DOHH2 (cell line): ENCODE data around the gene MMP14.
A peak's percentile ranks its signal among the peaks of the same experiment; 100 is the strongest.
"Not testable (repeated sequence)": the region's sequence is repeated elsewhere in the genome, so short reads cannot be mapped to it uniquely, and the experiment has no call there.

Source experiments
- H3F3A ChIP-seq: fragments of 200-600 bp; sonication (generic), shearing (Covaris generic); 2 replicates; pipeline ENCODE4 v1.6.0; 2016; ENCODE audit warnings: antibody characterized with exemption, mild to moderate bottlenecking; ENCODE audit not compliant: control insufficient read depth, insufficient read depth
- H3K27ac ChIP-seq: fragments of 200-600 bp; sonication (generic); 2 replicates; pipeline ENCODE4 v1.5.1; 2014; ENCODE audit warnings: low read depth, mild to moderate bottlenecking, low read length, moderate library complexity
- H3K27me3 ChIP-seq: fragments of 200-600 bp; sonication (generic); 2 replicates; pipeline ENCODE4 v1.6.1; 2014; ENCODE audit warnings: mild to moderate bottlenecking, low read length, mixed read lengths; ENCODE audit not compliant: control insufficient read depth
- H3K36me3 ChIP-seq: fragments of 200-600 bp; sonication (generic); 2 replicates; pipeline ENCODE4 v1.6.1; 2014; ENCODE audit warnings: mild to moderate bottlenecking, low read length, moderate library complexity, mixed read lengths; ENCODE audit not compliant: control insufficient read depth
- H3K4me1 ChIP-seq: fragments of 200-600 bp; sonication (generic); 2 replicates; pipeline ENCODE4 v1.6.1; 2014; ENCODE audit warnings: mild to moderate bottlenecking, low read length, mixed read lengths; ENCODE audit not compliant: control insufficient read depth
- H3K4me2 ChIP-seq: fragments of 200-600 bp; sonication (generic); 2 replicates; pipeline ENCODE4 v1.6.0; 2014; ENCODE audit warnings: mild to moderate bottlenecking, low read length, moderate library complexity
- H3K4me3 ChIP-seq: fragments of 200-600 bp; sonication (generic); 2 replicates; pipeline ENCODE4 v1.5.1; 2014; ENCODE audit warnings: mild to moderate bottlenecking, low read length, mixed read lengths
- H3K79me2 ChIP-seq: fragments of 200-600 bp; sonication (generic); 2 replicates; pipeline ENCODE4 v1.6.1; 2014; ENCODE audit warnings: mild to moderate bottlenecking, low read length, mixed read lengths; ENCODE audit not compliant: control insufficient read depth
- H3K9me2 ChIP-seq: fragments of 200-600 bp; sonication (generic); replicated peaks from 2 replicates; pipeline ENCODE4 v1.6.1; 2014; ENCODE audit warnings: mild to moderate bottlenecking, low read length, mixed read lengths; ENCODE audit not compliant: control insufficient read depth
- H3K9me3 ChIP-seq: fragments of 200-600 bp; sonication (generic); 2 replicates; pipeline ENCODE4 v1.6.1; 2014; ENCODE audit warnings: antibody characterized with exemption, low read length, mixed read lengths; ENCODE audit not compliant: control insufficient read depth, insufficient read depth
- H4K20me1 ChIP-seq: fragments of 200-600 bp; sonication (generic); 2 replicates; pipeline ENCODE4 v1.6.0; 2014; ENCODE audit warnings: low read depth, mild to moderate bottlenecking, antibody characterized with exemption, low read length, moderate library complexity; ENCODE audit not compliant: control insufficient read depth, insufficient read depth
- EZH2phosphoT487 ChIP-seq: fragments of 200-600 bp; sonication (generic); IDR thresholded peaks from 2 replicates; pipeline ENCODE4 v1.6.1; 2017; ENCODE audit warnings: borderline replicate concordance, mild to moderate bottlenecking, antibody characterized with exemption, low read length, moderate library complexity, mixed read lengths
- TF ChIP-seq, protein P1 (sequence below): fragments of 200-600 bp; sonication (generic); IDR thresholded peaks from one replicate; pipeline ENCODE4 v1.5.1; 2014; ENCODE audit warnings: antibody characterized with exemption, mild to moderate bottlenecking, low read depth, low read length; ENCODE audit not compliant: poor library complexity, severe bottlenecking

Gene MMP14

DNA sequence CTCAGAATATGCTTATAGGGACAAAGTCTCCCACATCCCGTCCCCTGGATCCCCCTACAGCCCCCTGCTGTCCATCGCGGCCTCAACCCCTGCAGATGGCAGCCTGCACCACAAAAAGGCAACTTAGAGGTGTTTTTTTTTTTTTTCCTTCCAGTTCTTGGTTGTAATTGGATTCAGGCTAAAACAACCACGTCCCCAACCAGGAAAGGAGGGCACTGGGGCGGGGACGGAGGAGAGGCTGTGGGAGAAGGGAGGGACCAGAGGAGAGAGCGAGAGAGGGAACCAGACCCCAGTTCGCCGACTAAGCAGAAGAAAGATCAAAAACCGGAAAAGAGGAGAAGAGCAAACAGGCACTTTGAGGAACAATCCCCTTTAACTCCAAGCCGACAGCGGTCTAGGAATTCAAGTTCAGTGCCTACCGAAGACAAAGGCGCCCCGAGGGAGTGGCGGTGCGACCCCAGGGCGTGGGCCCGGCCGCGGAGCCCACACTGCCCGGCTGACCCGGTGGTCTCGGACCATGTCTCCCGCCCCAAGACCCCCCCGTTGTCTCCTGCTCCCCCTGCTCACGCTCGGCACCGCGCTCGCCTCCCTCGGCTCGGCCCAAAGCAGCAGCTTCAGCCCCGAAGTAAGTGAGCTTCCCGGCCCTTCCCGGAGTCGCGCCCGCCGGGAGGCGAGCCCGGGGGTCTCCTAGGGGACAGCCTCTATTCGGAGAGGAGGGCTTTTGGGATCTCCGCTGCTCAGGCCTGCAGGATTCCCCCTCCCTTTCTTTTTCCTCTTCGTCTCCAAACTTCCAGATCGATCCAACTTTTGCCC is at the start of gene MMP14:
Gene MMP14, plus strand, starts transcription at position 285 of the 813 bp plus-strand sequence. Its CDS starts 233 bp downstream, at position 518.
- Histone ChIP-seq H3K4me1 (peaks cover 10% of the 10 kb centered on the region), H3F3A (peaks cover 10% of the 10 kb centered on the region), H3K27me3 (no peaks in the 10 kb centered on the region), H3K36me3 (peaks cover 46% of the 10 kb centered on the region), H3K79me2 (peaks cover 6% of the 10 kb centered on the region), H3K27ac (no peak within 1 kb of the TSS), H3K9me3 (no peaks in the 10 kb centered on the region), H3K4me3 (no peak within 1 kb of the TSS), H3K4me2 (no peak within 1 kb of the TSS), H3K9me2 (no peaks in the 10 kb centered on the region), H4K20me1 (no peaks in the 10 kb centered on the region)
- no peak for TF ChIP-seq EZH2phosphoT487

DNA sequence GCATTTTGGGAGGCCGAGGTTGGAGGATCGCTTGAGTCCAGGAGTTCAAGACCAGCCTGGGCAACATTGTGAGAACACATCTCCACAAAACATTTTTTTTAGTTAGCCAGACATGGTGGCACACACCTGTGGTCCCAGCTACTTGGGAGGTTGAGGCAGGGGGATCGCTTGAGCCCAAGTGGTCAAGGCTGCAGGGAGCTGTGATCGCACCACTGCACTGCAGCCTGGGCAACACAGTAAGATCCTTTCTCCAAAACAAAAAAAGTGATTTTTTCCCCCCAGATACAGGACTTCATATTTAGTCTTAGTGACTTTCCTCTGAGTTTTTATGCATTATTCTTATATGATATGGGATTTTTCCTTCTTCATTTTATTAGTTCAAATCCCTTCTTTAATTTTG is 49.7 kb upstream of the MMP14 start:
- Histone ChIP-seq H3F3A (peaks cover 20% of the 10 kb centered on the region), H3K4me1 (peaks cover 72% of the 10 kb centered on the region), H3K4me2 (peak overlapping the region; percentile 54), H3K36me3 (peaks cover 42% of the 10 kb centered on the region), H3K9me2 (no peaks in the 10 kb centered on the region), H3K27ac (peak overlapping the region; percentile 72), H3K79me2 (peaks cover 79% of the 10 kb centered on the region), H4K20me1 (no peaks in the 10 kb centered on the region), H3K4me3 (peak overlapping the region; percentile 43), H3K27me3 (no peaks in the 10 kb centered on the region), H3K9me3 (no peaks in the 10 kb centered on the region)
- TF ChIP-seq, protein P1, sequence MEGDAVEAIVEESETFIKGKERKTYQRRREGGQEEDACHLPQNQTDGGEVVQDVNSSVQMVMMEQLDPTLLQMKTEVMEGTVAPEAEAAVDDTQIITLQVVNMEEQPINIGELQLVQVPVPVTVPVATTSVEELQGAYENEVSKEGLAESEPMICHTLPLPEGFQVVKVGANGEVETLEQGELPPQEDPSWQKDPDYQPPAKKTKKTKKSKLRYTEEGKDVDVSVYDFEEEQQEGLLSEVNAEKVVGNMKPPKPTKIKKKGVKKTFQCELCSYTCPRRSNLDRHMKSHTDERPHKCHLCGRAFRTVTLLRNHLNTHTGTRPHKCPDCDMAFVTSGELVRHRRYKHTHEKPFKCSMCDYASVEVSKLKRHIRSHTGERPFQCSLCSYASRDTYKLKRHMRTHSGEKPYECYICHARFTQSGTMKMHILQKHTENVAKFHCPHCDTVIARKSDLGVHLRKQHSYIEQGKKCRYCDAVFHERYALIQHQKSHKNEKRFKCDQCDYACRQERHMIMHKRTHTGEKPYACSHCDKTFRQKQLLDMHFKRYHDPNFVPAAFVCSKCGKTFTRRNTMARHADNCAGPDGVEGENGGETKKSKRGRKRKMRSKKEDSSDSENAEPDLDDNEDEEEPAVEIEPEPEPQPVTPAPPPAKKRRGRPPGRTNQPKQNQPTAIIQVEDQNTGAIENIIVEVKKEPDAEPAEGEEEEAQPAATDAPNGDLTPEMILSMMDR: no peak
- TF ChIP-seq EZH2phosphoT487: no peak

DNA sequence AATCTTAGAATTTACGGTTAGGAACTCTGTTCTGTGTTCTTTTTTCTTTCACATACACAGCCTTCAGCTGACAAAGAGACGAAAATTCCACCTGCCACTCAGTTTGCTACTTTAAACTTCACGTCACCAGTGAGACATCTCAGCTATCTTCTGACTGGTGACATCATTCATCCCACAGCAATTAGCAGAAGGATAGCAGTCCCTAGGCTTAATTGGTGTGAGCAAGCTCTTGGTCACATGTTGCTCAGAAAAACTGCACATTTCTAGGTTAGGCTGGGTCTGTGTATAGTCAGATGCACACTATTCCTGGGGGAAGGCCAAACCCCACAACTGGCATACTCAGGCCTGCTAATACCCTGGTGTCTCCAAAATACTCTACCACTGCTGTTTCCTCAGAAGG is 45.1 kb upstream of the MMP14 start:
- no peaks in the 10 kb centered on the region for H3K9me2 ChIP-seq
- no peak for TF ChIP-seq EZH2phosphoT487
- TF ChIP-seq, protein P1: no peak
- H3K36me3 ChIP-seq: peaks cover 54% of the 10 kb centered on the region
- peak overlapping the region; percentile 83 for H3K4me2 ChIP-seq
- no peaks in the 10 kb centered on the region for H4K20me1 ChIP-seq
- H3K9me3 ChIP-seq: no peaks in the 10 kb centered on the region
- H3K4me3 ChIP-seq: peak overlapping the region; percentile 72
- H3K27me3 ChIP-seq: no peaks in the 10 kb centered on the region
- peaks cover 88% of the 10 kb centered on the region for H3K4me1 ChIP-seq
- peak overlapping the region; percentile 94 for H3K27ac ChIP-seq
- peaks cover 81% of the 10 kb centered on the region for H3K79me2 ChIP-seq
- H3F3A ChIP-seq: peaks cover 24% of the 10 kb centered on the region

DNA sequence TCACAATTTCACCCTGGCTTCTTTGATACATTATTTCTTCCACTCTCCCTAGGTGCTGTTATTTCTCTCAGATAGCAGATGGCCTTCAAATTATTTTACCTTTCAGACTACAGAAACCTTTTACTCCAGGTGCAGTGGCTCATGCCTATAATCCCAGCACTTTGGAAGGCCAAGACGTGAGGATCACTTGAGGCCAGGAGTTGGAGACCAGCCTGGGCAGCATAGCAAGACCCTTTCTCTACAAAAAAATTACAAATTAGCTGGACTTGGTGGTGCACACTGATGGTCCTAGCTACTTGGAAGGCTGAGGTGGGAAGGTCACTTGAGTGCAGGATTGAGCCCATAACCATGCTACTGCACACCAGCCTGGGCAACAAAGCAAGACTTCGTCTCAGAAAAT is 44.2 kb upstream of the MMP14 start:
- peaks cover 20% of the 10 kb centered on the region for H3F3A ChIP-seq
- H3K4me2 ChIP-seq: peak overlapping the region; percentile 83
- H3K4me3 ChIP-seq: 0 out of 2 replicates have a peak overlapping the region, but pooled peaks have one; percentile 4
- H3K9me3 ChIP-seq: no peaks in the 10 kb centered on the region
- peaks cover 81% of the 10 kb centered on the region for H3K79me2 ChIP-seq
- TF ChIP-seq, protein P1: no peak
- no peak for TF ChIP-seq EZH2phosphoT487
- peak overlapping the region; percentile 94 for H3K27ac ChIP-seq
- peaks cover 56% of the 10 kb centered on the region for H3K36me3 ChIP-seq
- H4K20me1 ChIP-seq: no peaks in the 10 kb centered on the region
- H3K9me2 ChIP-seq: no peaks in the 10 kb centered on the region
- H3K27me3 ChIP-seq: no peaks in the 10 kb centered on the region
- H3K4me1 ChIP-seq: peaks cover 89% of the 10 kb centered on the region

DNA sequence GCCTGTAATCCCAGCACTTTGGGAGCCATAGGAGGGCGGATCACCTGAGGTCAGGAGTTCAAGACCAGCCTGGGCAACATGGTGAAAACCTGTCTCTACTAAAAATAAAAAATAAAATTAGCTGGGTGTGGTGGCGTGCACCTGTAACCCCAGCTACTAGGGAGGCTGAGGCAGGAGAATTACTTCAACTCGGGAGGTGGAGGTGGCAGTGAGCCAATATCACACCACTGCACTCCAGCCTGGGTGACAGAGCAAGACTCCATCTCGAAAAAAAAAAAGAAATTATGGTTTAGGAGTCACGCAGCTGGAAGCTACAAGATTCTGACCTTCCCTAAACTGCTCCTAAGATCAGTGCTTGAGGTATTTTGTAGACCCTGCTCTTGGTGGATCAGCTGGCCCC is 42.8 kb upstream of the MMP14 start:
- not testable (repeated sequence) for H4K20me1 ChIP-seq, H3K9me2 ChIP-seq, H3K4me3 ChIP-seq, H3K9me3 ChIP-seq, H3K27me3 ChIP-seq
- Histone ChIP-seq H3K36me3 (peaks cover 60% of the 10 kb centered on the region), H3K27ac (peak overlapping the region; percentile 100), H3K4me2 (peak overlapping the region; percentile 64; the same call in 1 of the 2 replicates), H3F3A (peaks cover 21% of the 10 kb centered on the region), H3K4me1 (peaks cover 96% of the 10 kb centered on the region), H3K79me2 (peaks cover 83% of the 10 kb centered on the region)
